Gastrocnemius medialis (tissue), 4 donors: Measurements from ENCODE around the gene LGALS16. TPM values are rescaled to one million over a fixed set of nuclear protein-coding genes. Genes with fewer than 3 reads are reported as not detected.

Experiments used
- ATAC-seq, 2 donors: fragments of 150-250 bp; one replicate each; pipeline ENCODE4 v1.9.1; 2016
- DNase-seq, 2 donors: peaks; one replicate each; pipeline ENCODE4 v3.0.0-alpha.2; 2019
- H3K27ac ChIP-seq, 4 donors: fragments of 200-600 bp; sonication (generic); 1 replicate in 1 of 4; 2 replicates in 3 of 4; pipeline ENCODE4 v1.5.1; 2016 to 2018; ENCODE audit warnings: mild to moderate bottlenecking in 2 of 4, moderate library complexity in 1 of 4
- H3K27me3 ChIP-seq, 3 donors: fragments of 200-600 bp; sonication (generic) in 2 of 3; 1 replicate in 1 of 3; 2 replicates in 2 of 3; pipeline versions ENCODE4 v1.5.1 to v1.6.0; 2016 to 2019; ENCODE audit warnings: mild to moderate bottlenecking in 1 of 3, moderate library complexity in 1 of 3
- H3K36me3 ChIP-seq, 2 donors: fragments of 200-600 bp; sonication (generic) in 1 of 2; one replicate each; pipeline ENCODE4 v1.5.1; 2017 to 2018
- H3K4me1 ChIP-seq, 2 donors: fragments of 200-600 bp; sonication (generic) in 1 of 2; one replicate each; pipeline ENCODE4 v1.5.1; 2016 to 2017; ENCODE audit warnings: mild to moderate bottlenecking in 2 of 2
- H3K4me3 ChIP-seq, 4 donors: fragments of 200-600 bp; sonication (generic) in 3 of 4; 1 replicate in 1 of 4; 2 replicates in 3 of 4; pipeline ENCODE4 v1.5.1; 2016 to 2019; ENCODE audit warnings: mild to moderate bottlenecking in 2 of 4
- H3K9me3 ChIP-seq, 3 donors: fragments of 200-600 bp; sonication (generic) in 2 of 3; 1 replicate in 1 of 3; 2 replicates in 2 of 3; pipeline ENCODE4 v1.5.1; 2016 to 2019
- POLR2A ChIP-seq, 2 donors: fragments of 450-650 bp; IDR thresholded peaks; one replicate each; pipeline ENCODE4 v1.6.1; 2017; ENCODE audit warnings: antibody characterized with exemption in 2 of 2, mild to moderate bottlenecking in 2 of 2, moderate library complexity in 2 of 2
- in situ Hi-C, 4 donors: fragments of 200-750 bp; cut with MboI; loops; one replicate each; pipeline versions ENCODE4 v1.15.0 to v1.8.0; 2017; ENCODE audit warnings: low sequenced_read_pairs in 4 of 4
- intact Hi-C: fragments of 100-400 bp; cut with DNase I; formaldehyde crosslinking; loops from one replicate; pipeline ENCODE4 v1.15.1; 2023; ENCODE audit warnings: low total_unique reads
- total RNA-seq, 4 donors: library from RNA; depleted of rRNA; stranded (reverse); fragments of >200 nt; gene quantifications; one replicate each; pipeline versions ENCODE4 v1.1.0 to v1.2.3, GENCODE V29; 2016
- TF ChIP-seq, protein P1 (sequence below), 5 experiments: fragments of 450-650 bp in 3 of 5; fragments of 200-600 bp in 2 of 5; sonication (generic) in 2 of 5; IDR thresholded peaks in 4 of 5; conservative IDR thresholded peaks in 1 of 5; 1 replicate in 4 of 5; 2 replicates in 1 of 5; pipeline ENCODE4 v1.5.1; 2016 to 2019; ENCODE audit warnings: antibody characterized with exemption in 5 of 5, mild to moderate bottlenecking in 3 of 5, moderate library complexity in 3 of 5

LGALS16 gene
- total RNA-seq, 4 donors from 2014 or later = not detected

DNA sequence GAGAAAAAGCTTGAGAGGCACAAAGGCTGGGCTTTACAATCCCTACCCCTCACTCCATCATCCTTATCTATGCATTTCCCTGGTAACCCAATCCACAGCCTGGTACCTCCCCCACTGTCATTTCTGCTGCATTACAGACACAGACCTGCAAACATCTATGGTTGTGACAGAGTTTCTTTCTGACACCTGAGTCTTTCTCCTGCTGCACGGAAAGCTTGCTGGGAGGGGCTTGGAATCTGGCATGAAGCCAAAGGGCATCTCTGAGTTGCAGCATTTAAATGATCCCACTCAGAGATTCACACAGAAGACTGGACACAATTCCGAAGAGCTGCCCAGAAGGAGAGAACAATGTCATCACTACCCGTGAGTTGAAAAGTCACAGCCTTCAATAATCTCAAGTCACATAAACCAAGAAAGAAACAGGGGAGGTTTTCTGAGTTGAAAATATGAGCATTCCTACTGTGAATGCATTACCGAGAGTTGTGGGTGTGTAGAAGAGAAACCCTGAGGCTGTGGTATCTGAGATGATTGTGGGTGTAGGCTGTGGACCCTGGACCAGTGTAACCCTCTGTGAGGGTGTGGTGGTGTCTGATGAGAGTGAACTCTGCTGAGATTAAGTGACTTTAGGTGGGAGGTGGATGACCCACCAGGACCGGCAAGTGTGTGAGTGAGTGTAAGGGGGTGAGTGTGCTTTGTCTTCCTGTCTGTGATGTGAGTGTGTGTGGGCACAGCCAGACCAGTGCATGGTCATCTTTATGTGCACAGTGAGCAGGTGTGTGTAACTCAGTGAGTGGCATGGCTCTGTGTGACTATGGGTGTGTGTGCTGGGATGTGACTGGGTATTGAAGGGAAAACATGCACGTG, 48.7 kb downstream of the LGALS16 start, which contains the start of gene LGALS14:
TSS of gene LGALS14 (plus strand) at position 301 of the 864 bp plus-strand sequence. CDS start at position 349, 48 bp downstream.
- TF ChIP-seq, protein P1, sequence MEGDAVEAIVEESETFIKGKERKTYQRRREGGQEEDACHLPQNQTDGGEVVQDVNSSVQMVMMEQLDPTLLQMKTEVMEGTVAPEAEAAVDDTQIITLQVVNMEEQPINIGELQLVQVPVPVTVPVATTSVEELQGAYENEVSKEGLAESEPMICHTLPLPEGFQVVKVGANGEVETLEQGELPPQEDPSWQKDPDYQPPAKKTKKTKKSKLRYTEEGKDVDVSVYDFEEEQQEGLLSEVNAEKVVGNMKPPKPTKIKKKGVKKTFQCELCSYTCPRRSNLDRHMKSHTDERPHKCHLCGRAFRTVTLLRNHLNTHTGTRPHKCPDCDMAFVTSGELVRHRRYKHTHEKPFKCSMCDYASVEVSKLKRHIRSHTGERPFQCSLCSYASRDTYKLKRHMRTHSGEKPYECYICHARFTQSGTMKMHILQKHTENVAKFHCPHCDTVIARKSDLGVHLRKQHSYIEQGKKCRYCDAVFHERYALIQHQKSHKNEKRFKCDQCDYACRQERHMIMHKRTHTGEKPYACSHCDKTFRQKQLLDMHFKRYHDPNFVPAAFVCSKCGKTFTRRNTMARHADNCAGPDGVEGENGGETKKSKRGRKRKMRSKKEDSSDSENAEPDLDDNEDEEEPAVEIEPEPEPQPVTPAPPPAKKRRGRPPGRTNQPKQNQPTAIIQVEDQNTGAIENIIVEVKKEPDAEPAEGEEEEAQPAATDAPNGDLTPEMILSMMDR (IDR thresholded peaks at IDR 0.05 in 4 of 5, conservative IDR thresholded peaks at IDR 0.05 in 1 of 5) = no peak
- no peak for TF ChIP-seq POLR2A (IDR thresholded peaks at IDR 0.05)
- ATAC-seq = no peak
- H3K4me1 ChIP-seq = no peaks in the 10 kb centered on the region

DNA sequence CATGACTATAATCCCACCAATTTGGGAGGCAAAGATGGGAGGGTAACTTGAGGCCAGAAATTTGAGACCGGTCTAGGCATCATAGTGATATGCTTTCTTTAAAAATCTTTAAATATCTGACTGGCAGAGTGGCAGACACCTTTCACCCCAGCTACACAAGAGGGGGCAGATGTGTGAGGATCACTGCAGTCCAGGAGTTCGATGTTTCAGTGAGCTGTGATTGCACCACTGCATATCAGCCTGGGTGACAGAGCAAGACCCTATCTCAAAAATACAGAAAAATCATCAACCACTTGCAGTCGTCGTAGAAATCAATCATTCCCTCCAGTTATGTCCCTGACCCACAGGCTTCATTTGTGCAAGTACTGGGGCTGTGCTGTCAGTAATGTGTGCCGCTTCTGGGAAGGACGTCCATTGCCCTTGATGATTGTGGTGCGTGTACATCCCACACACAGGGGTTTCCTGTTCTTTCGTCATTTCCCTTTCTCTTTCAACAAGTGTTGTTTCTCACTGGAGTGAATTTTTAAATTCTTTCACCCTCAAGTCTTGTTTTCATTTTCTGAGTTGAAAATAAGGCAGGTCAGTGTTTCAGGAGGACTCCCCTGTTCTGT, 50.0 kb downstream of the LGALS16 start:
- DNase-seq = no peak
- no peak for TF ChIP-seq POLR2A (IDR thresholded peaks at IDR 0.05)
- TF ChIP-seq, protein P1 (IDR thresholded peaks at IDR 0.05 in 4 of 5, conservative IDR thresholded peaks at IDR 0.05 in 1 of 5) = no peak
- Histone ChIP-seq H3K36me3 (no peaks in the 10 kb centered on the region), H3K27me3 (no peaks in the 10 kb centered on the region), H3K4me1 (no peaks in the 10 kb centered on the region), H3K27ac (no peak overlapping the region), H3K4me3 (no peak overlapping the region), H3K9me3 (no peaks in the 10 kb centered on the region)
- in situ Hi-C loops (no loop called here), intact Hi-C loops (no loop called here)
- no peak for ATAC-seq

More for the DNA sequence above, 48.7 kb downstream of the LGALS16 start, which contains the start of gene LGALS14:
- H3K27ac ChIP-seq = no peak within 1 kb of the TSS
- intact Hi-C loops (no loop called here), in situ Hi-C loops (no loop called here)
- H3K27me3 ChIP-seq = no peaks in the 10 kb centered on the region
- H3K36me3 ChIP-seq = no peaks in the 10 kb centered on the region
- DNase-seq = no peak
- no peaks in the 10 kb centered on the region for H3K9me3 ChIP-seq
- no peak within 1 kb of the TSS for H3K4me3 ChIP-seq

DNA sequence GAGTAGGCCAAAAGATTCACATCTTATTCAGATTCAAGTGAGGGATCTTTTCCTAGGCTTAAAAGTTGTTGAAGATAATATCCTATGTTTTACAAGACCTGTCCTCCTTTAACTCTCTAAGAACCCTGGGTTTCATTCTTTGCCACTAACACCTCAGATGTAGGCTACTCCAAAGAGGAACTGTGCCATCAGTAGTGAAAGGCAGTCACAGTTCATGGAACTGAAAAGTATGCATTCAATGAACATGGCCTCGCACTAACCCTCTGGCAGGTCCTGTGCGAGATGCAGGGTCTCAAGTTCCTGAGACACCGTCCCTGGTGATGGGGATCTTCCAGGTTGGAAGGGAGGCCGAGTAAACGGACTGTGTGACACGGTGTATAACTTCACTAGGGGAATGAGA, 52.9 kb downstream of the LGALS16 start:
- in situ Hi-C loops (no loop called here), intact Hi-C loops (no loop called here)
- H3K27ac ChIP-seq = no peak overlapping the region
- no peak for ATAC-seq
- H3K36me3 ChIP-seq = no peaks in the 10 kb centered on the region
- H3K4me1 ChIP-seq = no peaks in the 10 kb centered on the region
- H3K27me3 ChIP-seq = no peaks in the 10 kb centered on the region
- DNase-seq = no peak
- H3K9me3 ChIP-seq = no peaks in the 10 kb centered on the region
- TF ChIP-seq, protein P1 (IDR thresholded peaks at IDR 0.05 in 4 of 5, conservative IDR thresholded peaks at IDR 0.05 in 1 of 5) = no peak
- no peak for TF ChIP-seq POLR2A (IDR thresholded peaks at IDR 0.05)
- no peak overlapping the region for H3K4me3 ChIP-seq

DNA sequence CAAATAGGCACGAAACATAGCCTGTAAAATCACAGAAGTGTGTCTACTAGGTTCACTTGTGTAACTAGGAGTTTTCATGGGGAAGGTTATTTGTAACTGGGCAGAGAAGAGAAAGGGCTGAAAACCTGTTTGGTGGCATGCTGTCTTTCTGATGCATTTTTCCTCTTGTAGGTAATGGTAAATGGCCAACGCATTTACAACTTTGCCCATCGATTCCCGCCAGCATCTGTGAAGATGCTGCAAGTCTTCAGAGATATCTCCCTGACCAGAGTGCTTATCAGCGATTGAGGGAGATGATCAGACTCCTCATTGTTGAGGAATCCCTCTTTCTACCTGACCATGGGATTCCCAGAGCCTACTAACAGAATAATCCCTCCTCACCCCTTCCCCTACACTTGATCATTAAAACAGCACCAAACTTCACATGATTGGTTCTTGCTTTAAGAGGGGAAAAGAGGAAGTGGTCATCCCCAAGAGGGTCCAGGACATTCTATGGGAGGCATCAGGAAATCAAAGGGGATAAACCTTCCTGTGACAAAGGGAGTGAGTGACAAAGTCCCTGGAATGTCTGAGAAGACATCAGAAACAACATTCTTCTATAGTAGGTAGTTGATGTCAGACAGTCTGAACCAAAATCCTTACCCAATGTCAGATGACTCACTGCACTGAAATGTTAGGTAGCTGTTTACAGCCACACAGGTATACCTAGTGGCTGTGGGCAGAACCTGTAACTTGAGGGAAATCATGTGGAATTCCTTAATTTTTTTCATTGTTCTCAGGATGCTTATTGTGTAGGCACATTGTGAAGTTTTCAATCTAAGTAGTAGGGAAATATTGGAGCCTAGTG, 53.5 kb downstream of the LGALS16 start:
- Histone ChIP-seq H3K27ac (no peak overlapping the region), H3K9me3 (no peaks in the 10 kb centered on the region), H3K4me1 (no peaks in the 10 kb centered on the region), H3K36me3 (no peaks in the 10 kb centered on the region), H3K27me3 (no peaks in the 10 kb centered on the region), H3K4me3 (no peak overlapping the region)
- intact Hi-C loops (no loop called here), in situ Hi-C loops (no loop called here)
- no peak for DNase-seq
- TF ChIP-seq, protein P1 (IDR thresholded peaks at IDR 0.05 in 4 of 5, conservative IDR thresholded peaks at IDR 0.05 in 1 of 5) = no peak
- TF ChIP-seq POLR2A (IDR thresholded peaks at IDR 0.05) = no peak
- ATAC-seq = no peak

Other genes starting within 250 kb of the LGALS16 start
- 100 to 1,000 TPM in 2 of 4 donors, 10 to 100 TPM in 2; 72.2 to 202 (median 132) TPM for gene ZFP36, start 249.1 kb upstream of the LGALS16 start, total RNA-seq
- gene PLEKHG2, start 243.2 kb upstream of the LGALS16 start, total RNA-seq = 1 to 10 TPM; 1.3 to 3.6 (median 3.3) TPM
- gene RPS16, start 220.0 kb upstream of the LGALS16 start, total RNA-seq = 1,000 to 10,000 TPM; 1,066 to 1,636 (median 1,467) TPM
- gene SUPT5H, start 210.3 kb upstream of the LGALS16 start, total RNA-seq = 100 to 1,000 TPM in 2 of 4 donors, 10 to 100 TPM in 2; 60.7 to 148 (median 108) TPM
- 10 to 100 TPM; 66.9 to 97.6 (median 85.6) TPM for gene TIMM50, start 175.1 kb upstream of the LGALS16 start, total RNA-seq
- not detected for gene DLL3, start 157.0 kb upstream of the LGALS16 start, total RNA-seq
- not detected for gene SELENOV, start 140.8 kb upstream of the LGALS16 start, total RNA-seq
- 1 to 10 TPM in 3 of 4 donors, under 1 TPM in 1; 0.91 to 6.5 (median 1.2) TPM for gene EID2B, start 123.1 kb upstream of the LGALS16 start, total RNA-seq
- gene EID2, start 115.8 kb upstream of the LGALS16 start, total RNA-seq = 10 to 100 TPM in 2 of 4 donors, 1 to 10 TPM in 2; 7.8 to 12.7 (median 9.4) TPM
- not detected for gene LGALS13, start 53.4 kb upstream of the LGALS16 start, total RNA-seq
- gene LGALS14, start 48.6 kb downstream of the LGALS16 start, total RNA-seq = not detected
- gene CLC, start 82.1 kb downstream of the LGALS16 start, total RNA-seq = not detected
- gene LEUTX, start 122.9 kb downstream of the LGALS16 start, total RNA-seq = not detected
- gene DYRK1B, start 178.2 kb downstream of the LGALS16 start, total RNA-seq = 10 to 100 TPM; 39.6 to 68.7 (median 61.8) TPM
- 10 to 100 TPM; 40.4 to 79.4 (median 67.0) TPM for gene FBL, start 190.5 kb downstream of the LGALS16 start, total RNA-seq